Measurements from ENCODE around the gene APOBEC3G.
"Not testable (repeated sequence)": the region's sequence is repeated elsewhere in the genome, so short reads cannot be mapped to it uniquely, and the experiment has no call there.

Gene APOBEC3G

DNA sequence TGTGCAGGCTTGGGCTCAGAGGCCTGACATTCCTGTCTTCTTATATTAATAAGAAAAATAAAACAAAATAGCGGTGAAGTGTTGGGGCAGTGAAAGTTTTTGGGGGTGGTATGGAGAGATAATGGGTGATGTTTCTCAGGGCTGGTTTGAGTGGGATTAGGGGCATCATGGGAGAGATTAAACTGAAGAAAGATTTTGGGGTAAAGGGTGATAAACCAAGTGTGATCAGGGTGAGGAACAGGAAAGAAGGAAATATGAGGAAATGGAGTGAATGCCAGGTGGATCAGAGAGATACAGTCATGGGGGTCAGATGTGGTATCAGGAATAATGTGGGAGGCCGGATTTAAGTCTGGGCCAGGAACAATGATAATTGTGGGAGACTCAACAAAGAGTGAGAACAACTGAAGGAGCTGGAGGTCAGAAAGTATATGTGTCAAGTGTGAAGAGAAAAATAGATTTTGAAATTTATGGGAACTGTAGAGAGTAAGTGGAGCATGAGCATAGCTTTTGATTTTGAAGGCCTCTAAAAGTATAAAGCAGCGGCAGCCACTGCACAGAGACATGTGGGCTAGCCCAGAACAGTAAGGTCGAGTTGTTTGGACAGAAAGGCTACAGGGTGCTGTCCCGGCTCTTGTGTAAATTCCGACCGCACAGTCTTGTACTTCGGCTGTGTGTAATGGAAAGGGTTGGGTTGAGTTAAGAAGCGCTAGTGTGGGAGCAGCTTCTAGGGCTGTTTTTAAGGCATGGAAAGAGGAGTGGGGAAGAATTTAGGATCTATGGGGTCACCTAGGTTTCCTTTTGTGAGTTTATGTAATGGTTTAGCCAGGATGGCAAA, 10.4 kb upstream of the APOBEC3G start:
- not testable (repeated sequence) for DNase-seq (ENCODE audit: low read depth in 1 of 2, low spot score in 1 of 2)

DNA sequence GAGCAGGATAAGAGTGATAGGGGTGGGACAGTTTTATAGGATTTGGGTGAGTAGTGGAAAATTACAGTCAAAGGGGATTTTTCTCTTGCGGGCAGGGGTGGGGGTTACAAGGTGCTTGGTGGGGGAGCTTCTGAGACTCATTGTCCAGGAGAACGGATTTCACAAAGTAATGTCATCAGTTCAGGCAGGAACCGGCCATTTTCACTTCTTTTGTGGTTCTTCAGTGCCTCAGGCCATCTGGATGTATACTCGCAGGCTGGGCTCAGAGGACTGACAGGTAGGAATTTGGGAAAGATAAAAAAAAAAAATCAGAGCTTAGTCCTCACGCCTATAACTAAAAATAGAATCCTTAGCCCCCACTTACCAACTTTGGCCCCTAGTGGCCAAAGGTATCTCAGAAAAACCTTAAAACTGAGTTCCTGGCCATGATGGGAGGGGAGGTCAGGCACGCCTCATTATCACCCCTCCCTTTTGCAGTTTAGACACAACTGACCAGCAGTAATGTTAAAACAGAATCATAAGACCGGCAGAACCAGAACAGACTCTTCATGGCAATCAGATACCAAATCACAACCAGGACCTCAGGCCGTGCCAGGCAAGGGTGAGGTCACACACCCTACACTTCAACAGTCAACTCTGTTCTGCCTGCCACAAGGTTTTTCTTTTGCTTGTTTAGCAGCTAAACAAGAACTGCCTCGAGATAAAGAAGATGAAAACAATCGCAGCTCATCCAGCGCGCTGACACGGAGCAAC, 8.9 kb upstream of the APOBEC3G start:
- DNase-seq (ENCODE audit: low read depth in 1 of 2, low spot score in 1 of 2): no peak

DNA sequence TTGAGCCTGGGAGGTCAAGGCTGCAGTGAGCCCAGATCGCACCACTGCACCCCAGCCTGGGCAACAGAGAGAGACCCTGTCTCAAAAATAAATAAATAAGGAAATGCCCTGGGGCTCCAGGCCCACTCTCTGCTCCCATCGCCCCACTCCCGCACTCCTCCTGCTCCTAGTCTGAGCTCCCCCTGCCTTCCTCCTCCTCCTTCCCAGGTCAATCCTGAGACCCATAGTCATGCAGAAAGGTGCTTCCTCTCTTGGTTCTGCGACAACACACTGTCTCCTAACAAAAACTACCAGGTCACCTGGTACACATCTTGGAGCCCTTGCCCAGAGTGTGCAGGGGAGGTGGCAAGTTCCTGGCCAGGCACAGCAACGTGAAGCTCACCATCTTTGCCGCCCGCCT, 6.9 kb upstream of the APOBEC3G start:
- DNase-seq (ENCODE audit: low read depth in 1 of 2, low spot score in 1 of 2): no peak

DNA sequence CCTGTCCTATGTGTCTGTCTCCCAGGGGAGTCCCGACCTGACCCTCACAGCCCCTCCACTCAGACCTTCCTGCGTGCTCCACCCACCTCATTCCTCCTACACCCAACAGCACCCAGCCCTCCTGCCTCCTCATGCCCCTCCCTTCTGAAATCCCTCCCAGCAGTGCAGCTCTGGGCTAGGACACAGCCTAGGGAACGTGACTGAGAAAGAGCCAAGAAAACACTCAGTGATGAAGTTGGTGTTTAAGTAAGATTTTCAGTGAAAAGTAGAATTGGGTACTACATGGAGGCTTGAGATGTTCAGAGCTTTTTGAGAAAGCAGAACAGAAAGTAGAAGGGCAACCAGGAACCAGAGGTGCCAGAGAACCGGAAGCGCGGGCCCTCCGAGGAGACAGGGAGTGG, 4.5 kb upstream of the APOBEC3G start:
- not testable (repeated sequence) for DNase-seq (ENCODE audit: low read depth in 1 of 2, low spot score in 1 of 2)

DNA sequence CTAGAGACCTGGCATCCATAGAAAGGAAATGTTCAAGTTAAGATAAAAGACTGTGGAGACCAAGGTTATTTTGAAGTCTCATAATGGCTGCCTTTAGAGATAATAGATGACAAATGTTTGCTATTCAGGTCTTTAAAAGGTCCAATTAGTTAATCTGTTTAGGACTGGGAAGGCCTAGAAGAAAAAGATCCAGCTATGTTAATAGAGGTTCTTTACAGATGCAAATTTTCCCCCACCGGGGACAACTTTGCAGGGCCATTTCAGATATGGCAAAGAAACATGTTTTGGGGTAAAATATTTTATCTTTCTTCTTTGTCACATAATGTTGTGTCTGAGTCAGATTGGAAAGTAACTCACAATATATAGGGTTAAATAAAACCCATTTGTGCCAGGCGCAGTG, 3.1 kb upstream of the APOBEC3G start:
- DNase-seq (ENCODE audit: low read depth in 1 of 2, low spot score in 1 of 2): no peak

DNA sequence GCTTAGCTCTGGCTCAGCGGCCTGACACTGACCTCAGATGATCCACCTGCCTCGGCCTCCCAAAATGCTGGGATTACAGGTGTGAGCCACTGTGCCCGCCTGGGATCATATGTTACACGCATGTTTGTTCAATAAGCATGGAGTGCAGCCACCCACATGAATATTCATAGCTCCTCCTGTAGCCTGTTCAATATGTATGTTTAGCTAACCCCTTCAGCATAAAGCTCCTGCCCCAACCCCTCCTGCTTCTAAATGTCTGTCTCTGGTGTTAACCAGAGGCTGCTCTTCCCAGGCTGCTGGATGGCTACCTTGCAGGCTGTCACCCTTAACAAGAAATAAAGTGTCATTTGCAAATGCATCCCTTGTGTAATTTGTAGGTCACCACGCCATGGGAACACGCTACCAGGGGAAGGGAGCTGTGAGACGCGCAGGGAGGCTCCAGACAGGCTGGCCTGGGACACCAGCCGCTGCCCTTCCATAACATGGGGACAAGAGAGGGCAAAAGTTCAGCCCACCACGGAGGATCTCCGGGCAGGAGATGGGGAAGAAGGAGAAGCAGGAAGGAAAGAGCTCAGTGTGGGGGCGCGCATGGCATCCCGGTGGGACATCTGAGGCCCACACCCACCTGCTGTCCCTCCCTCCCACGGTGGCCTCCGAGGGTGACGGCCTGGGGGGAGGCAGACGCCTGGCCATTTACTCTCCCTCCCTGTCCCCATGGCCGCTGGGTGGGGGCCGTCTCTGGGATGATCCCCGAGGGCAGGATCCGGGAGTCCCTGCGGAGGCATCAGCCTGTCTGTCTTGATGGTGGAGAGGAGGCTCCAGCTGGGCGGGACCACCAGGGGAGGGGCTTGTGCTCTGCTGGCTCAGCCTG, 685 bp upstream of the APOBEC3G start:
- not testable (repeated sequence) for DNase-seq (ENCODE audit: low read depth in 1 of 2, low spot score in 1 of 2)

DNA sequence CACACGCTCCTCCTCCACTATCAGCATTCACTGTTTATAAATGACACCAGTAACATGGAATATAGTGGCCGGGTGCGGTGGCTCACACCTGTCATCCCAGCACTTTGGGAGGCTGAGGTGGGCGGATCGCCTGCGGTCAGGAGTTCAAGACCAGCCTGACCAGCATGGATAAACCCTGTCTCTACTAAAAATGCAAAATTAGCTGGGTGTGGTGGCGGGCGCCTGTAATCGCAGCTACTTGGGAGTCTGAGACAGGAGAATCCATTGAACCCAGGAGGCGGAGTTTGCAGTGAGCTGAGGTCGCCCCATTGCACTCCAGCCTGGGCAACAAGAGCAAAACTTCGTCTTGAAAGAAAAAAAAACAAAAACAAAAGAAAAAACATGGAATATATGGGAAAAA, 837 bp downstream of the APOBEC3G start:
- not testable (repeated sequence) for DNase-seq (ENCODE audit: low read depth in 1 of 2, low spot score in 1 of 2)

DNA sequence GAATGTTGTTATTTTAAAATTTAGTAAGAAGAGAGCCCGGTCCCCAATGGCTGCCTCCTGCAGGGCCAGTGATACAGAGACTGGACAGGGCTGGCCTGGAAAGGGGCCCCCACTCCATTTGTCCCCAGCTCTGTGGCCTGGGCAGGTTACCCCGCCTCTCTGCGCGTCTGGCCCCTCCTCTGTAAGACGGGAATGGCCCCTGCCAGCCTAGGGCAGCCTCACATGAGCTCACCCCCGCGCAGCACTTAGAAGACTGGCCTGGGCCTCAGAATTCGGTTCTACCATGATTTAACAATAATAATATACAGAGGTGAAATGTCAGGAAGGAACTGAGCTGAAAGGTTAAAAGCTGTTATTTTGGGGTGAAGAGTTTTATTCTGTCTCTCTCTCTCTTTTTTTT, 1.3 kb downstream of the APOBEC3G start:
- DNase-seq (ENCODE audit: low read depth in 1 of 2, low spot score in 1 of 2): no peak

DNA sequence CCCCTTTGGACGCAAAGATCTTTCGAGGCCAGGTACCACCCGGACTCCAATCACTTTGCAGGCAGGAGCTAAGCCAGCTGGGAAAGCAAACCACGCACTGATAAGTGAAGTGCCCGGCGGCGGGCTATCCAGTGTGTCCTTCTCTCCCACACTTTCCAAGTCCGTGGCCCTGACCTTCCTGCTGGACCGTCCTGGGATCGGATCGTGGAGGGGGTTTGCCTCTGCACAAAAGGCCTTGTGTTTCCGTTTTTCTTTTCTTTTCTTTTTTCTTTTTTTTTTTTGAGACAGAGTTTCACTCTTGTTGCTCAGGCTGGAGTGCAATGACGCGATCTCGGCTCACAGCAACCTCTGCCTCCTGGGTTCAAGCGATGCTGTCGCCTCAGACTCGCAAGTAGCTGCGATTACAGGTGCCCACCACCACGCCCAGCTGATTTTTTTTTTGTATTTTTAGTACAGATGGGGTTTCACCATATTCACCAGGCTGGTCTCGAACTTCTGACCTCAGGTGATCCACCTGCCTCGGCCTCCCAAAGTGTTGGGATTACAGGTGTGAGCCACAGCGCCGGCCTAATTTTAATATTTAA, 2.1 kb downstream of the APOBEC3G start:
- not testable (repeated sequence) for DNase-seq (ENCODE audit: low read depth in 1 of 2, low spot score in 1 of 2)

DNA sequence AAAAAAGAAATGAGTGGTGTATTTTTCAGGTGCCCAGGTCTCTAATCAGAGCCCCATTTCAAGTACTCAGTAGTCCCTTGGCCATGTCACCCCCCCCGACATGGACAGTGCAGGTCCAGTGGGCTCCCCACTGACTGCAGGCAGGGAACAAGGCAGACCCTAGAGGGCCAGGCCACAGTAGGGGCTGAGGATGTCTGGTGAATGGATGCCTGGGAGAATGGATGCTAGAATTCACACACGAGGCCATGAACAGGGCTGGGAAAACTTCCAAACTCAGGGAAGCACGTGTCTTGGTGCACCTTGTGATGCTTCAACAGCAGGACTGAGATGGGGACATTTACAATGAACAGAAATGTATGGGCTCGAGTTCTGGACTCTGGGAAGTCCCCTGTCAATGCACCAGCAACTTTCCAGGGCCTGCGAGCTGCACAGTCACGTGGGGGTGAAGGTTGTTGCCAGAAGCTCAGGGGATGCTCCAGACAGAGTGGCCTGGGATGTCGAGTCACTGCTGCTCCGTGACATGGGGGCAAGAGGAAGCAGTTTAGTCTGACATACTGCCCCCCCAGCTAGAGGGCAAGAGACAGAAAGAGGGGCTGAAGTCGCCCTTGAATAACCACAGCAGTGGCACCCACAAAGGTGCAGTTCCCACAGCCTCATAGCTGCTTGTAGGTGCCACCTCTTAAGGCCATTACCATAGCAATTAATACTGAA, 3.1 kb downstream of the APOBEC3G start:
- no peak for DNase-seq (ENCODE audit: low read depth in 1 of 2, low spot score in 1 of 2)

DNA sequence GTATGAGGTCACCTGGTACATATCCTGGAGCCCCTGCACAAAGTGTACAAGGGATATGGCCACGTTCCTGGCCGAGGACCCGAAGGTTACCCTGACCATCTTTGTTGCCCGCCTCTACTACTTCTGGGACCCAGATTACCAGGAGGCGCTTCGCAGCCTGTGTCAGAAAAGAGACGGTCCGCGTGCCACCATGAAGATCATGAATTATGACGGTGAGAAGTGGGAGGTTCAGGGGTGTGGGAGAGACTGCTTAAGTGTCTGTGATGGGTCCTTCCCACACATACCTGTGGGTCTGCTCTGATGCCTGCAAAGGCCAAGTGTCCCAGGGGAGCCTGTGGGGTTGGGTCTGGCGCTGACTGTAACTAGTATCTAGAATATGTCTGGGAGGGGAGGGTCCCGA, 3.9 kb downstream of the APOBEC3G start:
- DNase-seq (ENCODE audit: low read depth in 1 of 2, low spot score in 1 of 2): no peak

DNA sequence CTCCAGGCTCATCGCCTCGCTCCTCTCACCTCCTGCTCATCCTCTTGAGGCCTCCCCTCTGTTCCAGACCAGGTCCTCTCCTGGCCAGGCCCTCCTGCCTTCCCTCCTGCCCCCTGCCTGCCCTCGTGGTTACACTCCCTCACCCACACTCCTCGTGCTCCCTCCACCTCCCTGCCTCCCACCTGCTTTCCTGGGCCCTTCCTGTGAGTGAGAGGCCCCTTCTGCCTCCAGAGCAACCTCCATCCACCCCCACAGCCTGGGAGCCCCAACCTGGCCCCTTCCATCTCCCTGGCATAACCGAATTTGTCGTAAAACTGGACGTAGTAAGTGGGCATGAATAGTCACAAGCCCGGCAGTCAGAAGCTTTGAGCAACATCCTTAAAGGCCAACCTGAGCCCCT, 4.5 kb downstream of the APOBEC3G start:
- DNase-seq (ENCODE audit: low read depth in 1 of 2, low spot score in 1 of 2): no peak

DNA sequence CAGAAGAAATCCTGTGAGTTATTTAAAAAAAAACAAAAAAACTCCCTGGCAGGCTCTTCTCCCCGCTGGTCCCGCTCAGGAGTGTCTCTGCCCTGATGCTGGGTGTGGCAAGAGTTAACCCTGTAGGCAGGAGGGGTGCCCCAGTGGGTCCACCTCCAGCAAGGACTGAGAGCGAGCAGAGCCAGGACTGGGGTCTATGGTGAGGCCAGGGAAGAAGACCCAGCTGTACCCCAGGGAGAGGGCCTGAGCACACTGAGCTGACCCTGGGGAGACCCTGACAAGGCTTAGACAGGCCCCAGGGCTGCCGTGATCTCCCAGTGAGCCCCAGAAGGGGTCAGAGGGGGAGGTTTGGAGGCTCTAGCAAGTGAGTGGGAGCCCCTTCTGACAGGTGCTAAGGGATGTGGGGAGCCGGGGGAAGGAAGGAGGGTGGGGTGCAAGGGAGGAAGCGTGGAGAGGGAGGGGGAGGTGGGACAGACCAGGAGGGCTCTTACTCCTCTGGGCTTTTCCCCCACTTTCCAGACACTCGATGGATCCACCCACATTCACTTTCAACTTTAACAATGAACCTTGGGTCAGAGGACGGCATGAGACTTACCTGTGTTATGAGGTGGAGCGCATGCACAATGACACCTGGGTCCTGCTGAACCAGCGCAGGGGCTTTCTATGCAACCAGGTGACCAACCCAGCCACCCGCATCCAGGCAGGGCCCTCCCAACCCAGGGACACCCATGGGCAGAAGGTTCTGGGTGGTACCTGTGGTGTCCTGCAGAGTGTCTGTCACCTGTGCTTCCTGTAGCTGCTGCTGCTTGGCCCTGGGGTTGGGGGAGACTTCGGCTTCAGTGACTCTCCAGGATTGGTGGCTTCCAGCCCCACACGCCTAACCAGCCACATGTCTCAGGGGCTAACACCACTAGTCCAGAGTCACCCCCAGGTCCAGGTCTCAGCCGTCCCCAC, 6.4 kb downstream of the APOBEC3G start:
- DNase-seq (ENCODE audit: low read depth in 1 of 2, low spot score in 1 of 2): no peak

DNA sequence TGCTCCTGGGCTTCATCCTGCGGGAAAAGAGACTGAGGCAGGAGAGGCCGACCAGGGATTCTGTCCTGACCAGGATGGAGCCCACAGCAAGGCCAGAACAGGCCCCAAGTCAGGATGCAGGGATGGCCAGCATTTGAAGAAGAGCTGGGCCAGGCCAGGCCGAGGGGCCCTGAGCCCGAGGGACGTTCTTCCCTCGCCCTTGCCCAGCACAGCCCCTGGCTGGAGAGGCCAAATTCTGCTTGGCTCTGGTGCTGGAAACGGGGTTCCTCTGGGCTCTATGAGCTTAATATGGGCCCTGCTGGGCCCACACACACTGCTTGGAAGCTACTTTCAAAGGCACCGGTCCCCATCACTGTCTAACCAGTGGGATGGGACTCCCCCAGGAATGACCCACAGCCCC, 7.6 kb downstream of the APOBEC3G start:
- no peak for DNase-seq (ENCODE audit: low read depth in 1 of 2, low spot score in 1 of 2)

DNA sequence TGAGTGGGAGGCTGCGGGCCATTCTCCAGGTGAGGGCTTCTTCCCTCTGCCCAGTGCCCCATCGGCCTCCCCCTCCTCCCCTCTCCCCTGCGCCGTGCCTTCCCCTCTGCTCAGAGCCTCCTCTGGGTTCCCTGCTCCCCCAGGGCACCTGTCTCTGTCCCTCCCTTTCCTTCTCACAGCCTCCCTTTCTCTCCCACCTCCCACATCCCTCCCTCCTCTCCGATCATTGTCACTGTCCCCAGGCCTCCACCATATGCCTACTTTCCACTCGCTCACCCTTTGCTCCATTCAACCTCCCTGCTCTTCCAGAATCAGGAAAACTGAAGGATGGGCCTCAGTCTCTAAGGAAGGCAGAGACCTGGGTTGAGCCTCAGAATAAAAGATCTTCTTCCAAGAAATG, 10.0 kb downstream of the APOBEC3G start:
- DNase-seq (ENCODE audit: low read depth in 1 of 2, low spot score in 1 of 2): no peak

DNA sequence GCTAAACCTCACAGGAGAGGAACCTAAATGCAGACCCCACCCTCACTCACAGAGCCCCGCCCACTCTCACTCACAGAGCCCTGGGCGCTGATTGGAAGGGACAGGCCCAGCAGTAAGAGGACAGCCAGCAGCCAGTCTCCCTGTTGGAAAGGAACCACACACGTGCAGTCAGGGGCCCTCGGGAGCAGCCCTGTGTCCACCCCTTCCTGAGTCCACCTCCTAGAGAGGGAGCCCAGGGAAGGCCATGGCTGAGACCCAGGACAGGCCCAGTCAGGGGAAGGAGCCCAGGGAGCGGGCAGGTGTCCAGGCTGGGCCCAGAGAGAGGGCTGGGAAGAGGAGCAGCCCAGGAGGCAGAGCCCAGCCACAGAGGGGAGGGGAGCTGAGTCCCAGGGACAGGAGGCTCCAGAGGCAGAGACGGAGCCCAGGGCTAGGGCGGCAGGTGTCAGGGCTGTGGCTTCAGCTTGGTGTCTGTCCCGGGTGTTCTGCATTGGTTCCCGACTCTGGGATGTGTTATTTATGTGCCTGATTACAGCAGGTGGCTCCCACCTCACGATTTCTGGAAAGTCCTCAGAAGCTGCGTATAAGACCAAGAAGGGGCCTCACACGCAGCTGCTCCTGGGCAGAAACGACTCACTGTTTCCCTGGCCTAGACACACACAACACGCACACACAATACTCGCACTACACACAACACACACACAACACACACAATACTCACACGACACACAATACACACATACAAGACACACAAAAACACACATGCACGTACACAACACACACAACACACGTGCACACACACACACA, 11.0 kb downstream of the APOBEC3G start:
- no peak for DNase-seq (ENCODE audit: low read depth in 1 of 2, low spot score in 1 of 2)

DNA sequence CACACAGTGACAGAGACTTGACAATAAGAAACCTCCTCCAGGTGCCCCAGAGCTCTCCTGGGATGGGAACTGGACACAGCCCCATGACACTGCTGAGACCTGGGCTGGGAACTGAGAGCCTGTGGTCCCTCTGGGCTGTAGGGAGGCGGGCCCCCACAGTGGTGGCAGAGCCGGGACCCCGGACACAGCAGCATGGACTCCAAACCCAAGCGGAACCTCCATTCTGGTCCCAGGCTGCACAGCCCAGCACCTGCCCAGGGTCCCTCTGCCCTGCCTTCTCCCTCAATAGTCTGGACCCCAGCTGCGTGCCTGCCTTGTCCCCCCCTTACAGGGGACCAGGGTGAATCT, 11.6 kb downstream of the APOBEC3G start:
- DNase-seq (ENCODE audit: low read depth in 1 of 2, low spot score in 1 of 2): no peak

DNA sequence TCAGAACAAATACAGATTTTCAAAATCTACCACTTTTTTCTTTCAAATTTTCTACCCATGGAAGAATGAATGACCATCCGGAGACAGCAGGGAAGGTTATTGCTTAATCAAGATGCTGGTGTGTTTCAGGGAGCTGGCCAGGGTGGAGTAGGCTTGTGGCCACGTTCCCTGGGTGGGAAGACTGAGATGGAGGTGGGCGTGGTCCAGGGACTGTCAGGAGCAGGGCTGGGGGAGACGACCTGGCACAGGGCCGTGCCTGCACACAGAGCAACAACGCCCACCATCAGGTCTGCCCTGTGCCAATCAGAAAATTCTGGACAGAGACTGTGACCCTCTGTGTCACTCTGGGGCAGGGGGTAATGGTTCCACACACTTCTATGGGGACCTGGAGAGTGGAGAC, 12.9 kb downstream of the APOBEC3G start:
- DNase-seq (ENCODE audit: low read depth in 1 of 2, low spot score in 1 of 2): no peak
